ENCODE measurements around the gene ADIPOR2. TPM values are rescaled to one million over a fixed set of nuclear protein-coding genes. Genes with fewer than 3 reads are reported as not detected.

ADIPOR2 gene
- total RNA-seq, 1 donor from 2014 or later, result 43.5 TPM

- Mint-ChIP-seq H3K36me3 (ENCODE audit: unreplicated experiment) (peaks cover 11% of the 10 kb centered on the region), H3K4me1 (ENCODE audit: unreplicated experiment) (peaks cover 72% of the 10 kb centered on the region), H3K9me3 (ENCODE audit: unreplicated experiment) (no peaks in the 10 kb centered on the region), H3K4me3 (ENCODE audit: unreplicated experiment) (no peak overlapping the region), H3K27me3 (ENCODE audit: unreplicated experiment) (no peaks in the 10 kb centered on the region), H3K27ac (ENCODE audit: unreplicated experiment) (peak overlapping the region; percentile 13)
- TF ChIP-seq, protein P1, sequence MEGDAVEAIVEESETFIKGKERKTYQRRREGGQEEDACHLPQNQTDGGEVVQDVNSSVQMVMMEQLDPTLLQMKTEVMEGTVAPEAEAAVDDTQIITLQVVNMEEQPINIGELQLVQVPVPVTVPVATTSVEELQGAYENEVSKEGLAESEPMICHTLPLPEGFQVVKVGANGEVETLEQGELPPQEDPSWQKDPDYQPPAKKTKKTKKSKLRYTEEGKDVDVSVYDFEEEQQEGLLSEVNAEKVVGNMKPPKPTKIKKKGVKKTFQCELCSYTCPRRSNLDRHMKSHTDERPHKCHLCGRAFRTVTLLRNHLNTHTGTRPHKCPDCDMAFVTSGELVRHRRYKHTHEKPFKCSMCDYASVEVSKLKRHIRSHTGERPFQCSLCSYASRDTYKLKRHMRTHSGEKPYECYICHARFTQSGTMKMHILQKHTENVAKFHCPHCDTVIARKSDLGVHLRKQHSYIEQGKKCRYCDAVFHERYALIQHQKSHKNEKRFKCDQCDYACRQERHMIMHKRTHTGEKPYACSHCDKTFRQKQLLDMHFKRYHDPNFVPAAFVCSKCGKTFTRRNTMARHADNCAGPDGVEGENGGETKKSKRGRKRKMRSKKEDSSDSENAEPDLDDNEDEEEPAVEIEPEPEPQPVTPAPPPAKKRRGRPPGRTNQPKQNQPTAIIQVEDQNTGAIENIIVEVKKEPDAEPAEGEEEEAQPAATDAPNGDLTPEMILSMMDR (IDR thresholded peaks at IDR 0.05), result no peak
- no peak for DNase-seq (ENCODE audit: extremely low spot score, unreplicated experiment)
Observed at GRCh38 chr12:1778911-1779310, 88.0 kb downstream of the ADIPOR2 start.

- Mint-ChIP-seq H3K4me3 (ENCODE audit: unreplicated experiment) (no peak overlapping the region), H3K4me1 (ENCODE audit: unreplicated experiment) (peaks cover 68% of the 10 kb centered on the region), H3K27me3 (ENCODE audit: unreplicated experiment) (no peaks in the 10 kb centered on the region), H3K9me3 (ENCODE audit: unreplicated experiment) (no peaks in the 10 kb centered on the region), H3K27ac (ENCODE audit: unreplicated experiment) (peak overlapping the region; percentile 67), H3K36me3 (ENCODE audit: unreplicated experiment) (peaks cover 10% of the 10 kb centered on the region)
- DNase-seq (ENCODE audit: extremely low spot score, unreplicated experiment), result no peak
- TF ChIP-seq, protein P1 (IDR thresholded peaks at IDR 0.05), result no peak
Observed at GRCh38 chr12:1779783-1780182, 88.9 kb downstream of the ADIPOR2 start.

GRCh38 chr12:1781772-1782171 lies 90.9 kb downstream of the ADIPOR2 start:
- TF ChIP-seq, protein P1 (IDR thresholded peaks at IDR 0.05), result no peak
- Mint-ChIP-seq H3K27ac (ENCODE audit: unreplicated experiment) (no peak overlapping the region), H3K36me3 (ENCODE audit: unreplicated experiment) (peaks cover 17% of the 10 kb centered on the region), H3K4me3 (ENCODE audit: unreplicated experiment) (no peak overlapping the region), H3K9me3 (ENCODE audit: unreplicated experiment) (no peaks in the 10 kb centered on the region), H3K27me3 (ENCODE audit: unreplicated experiment) (no peaks in the 10 kb centered on the region), H3K4me1 (ENCODE audit: unreplicated experiment) (peaks cover 58% of the 10 kb centered on the region)
- no peak for DNase-seq (ENCODE audit: extremely low spot score, unreplicated experiment)

DNA sequence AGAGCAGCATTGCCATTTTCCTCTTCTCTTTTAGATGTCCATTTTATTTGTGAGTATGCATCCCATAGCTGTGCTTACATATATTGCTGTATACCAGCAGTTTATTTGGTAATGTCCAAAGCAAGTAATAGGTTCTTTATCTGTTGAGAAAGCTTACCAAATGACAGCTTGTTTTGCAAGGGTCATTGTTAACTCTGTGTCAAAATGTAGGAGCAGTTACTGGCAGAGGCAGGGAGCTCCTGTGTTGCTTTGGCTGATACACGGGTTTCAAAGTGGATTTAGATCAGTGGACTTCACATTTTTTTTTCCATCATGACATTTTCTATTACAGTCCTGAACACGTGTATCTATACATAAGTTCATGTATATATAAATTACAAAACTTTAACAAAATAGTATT lies 91.3 kb downstream of the ADIPOR2 start:
- Mint-ChIP-seq H3K27me3 (ENCODE audit: unreplicated experiment) (no peaks in the 10 kb centered on the region), H3K4me3 (ENCODE audit: unreplicated experiment) (no peak overlapping the region), H3K27ac (ENCODE audit: unreplicated experiment) (no peak overlapping the region), H3K9me3 (ENCODE audit: unreplicated experiment) (no peaks in the 10 kb centered on the region), H3K4me1 (ENCODE audit: unreplicated experiment) (peaks cover 54% of the 10 kb centered on the region), H3K36me3 (ENCODE audit: unreplicated experiment) (peaks cover 20% of the 10 kb centered on the region)
- TF ChIP-seq, protein P1 (IDR thresholded peaks at IDR 0.05), result no peak
- DNase-seq (ENCODE audit: extremely low spot score, unreplicated experiment), result no peak

- H3K27ac Mint-ChIP-seq (ENCODE audit: unreplicated experiment), result no peak overlapping the region
- H3K36me3 Mint-ChIP-seq (ENCODE audit: unreplicated experiment), result peaks cover 14% of the 10 kb centered on the region
- no peak overlapping the region for H3K4me3 Mint-ChIP-seq (ENCODE audit: unreplicated experiment)
- H3K4me1 Mint-ChIP-seq (ENCODE audit: unreplicated experiment), result peaks cover 13% of the 10 kb centered on the region
- H3K9me3 Mint-ChIP-seq (ENCODE audit: unreplicated experiment), result no peaks in the 10 kb centered on the region
- no peaks in the 10 kb centered on the region for H3K27me3 Mint-ChIP-seq (ENCODE audit: unreplicated experiment)
- DNase-seq (ENCODE audit: extremely low spot score, unreplicated experiment), result no peak
- TF ChIP-seq, protein P1 (IDR thresholded peaks at IDR 0.05), result no peak
Observed at GRCh38 chr12:1787714-1788113, 96.8 kb downstream of the ADIPOR2 start.

Measured in osteocyte (in vitro differentiated cells).